ENCODE results near the gene CASP2. TPM values are rescaled to one million over a fixed set of nuclear protein-coding genes. Genes with fewer than 3 reads are reported as not detected.
A peak's percentile ranks its signal among the peaks of the same experiment; 100 is the strongest.

CASP2 gene
- total and polyA plus RNA-seq, 2 of the 13 experiments (the other 11 are each of a cell fraction or from before 2014, with no cell fraction given) = 10.2 to 13.7 TPM

GRCh38 chr7:143287935-143288826 is at the start of gene CASP2 (continued):
- TF ChIP-seq ZBTB40 (IDR thresholded peaks at IDR 0.05) (no peak), ZBTB40 (CRISPR knock-in tag; IDR thresholded peaks at IDR 0.05) (0 out of 2 replicates have a peak, but pooled peaks have one; percentile 33), RARG (CRISPR knock-in tag; IDR thresholded peaks at IDR 0.05; ENCODE audit: low read depth) (no peak), ZNF772 (CRISPR knock-in tag; IDR thresholded peaks at IDR 0.05) (peak; percentile 70), RFX1 (IDR thresholded peaks at IDR 0.05) (no peak), ATF4 (CRISPR knock-in tag; IDR thresholded peaks at IDR 0.05) (0 out of 4 replicates have a peak, but pooled peaks of 1 of the 2 experiments have one; percentile 6), ERF (CRISPR knock-in tag; IDR thresholded peaks at IDR 0.05) (peak; percentile 36; the same call in 1 of the 2 replicates), ZIK1 (CRISPR knock-in tag; IDR thresholded peaks at IDR 0.05; ENCODE audit: borderline replicate concordance, low read depth) (0 out of 2 replicates have a peak, but pooled peaks have one; percentile 51), ETV5 (CRISPR knock-in tag; IDR thresholded peaks at IDR 0.05; ENCODE audit: borderline replicate concordance) (peak; percentile 54), ZFP90 (CRISPR knock-in tag; IDR thresholded peaks at IDR 0.05; ENCODE audit: borderline replicate concordance) (peak; percentile 53; the same call in 1 of the 2 replicates), PHF21A (CRISPR knock-in tag; IDR thresholded peaks at IDR 0.05) (peak; percentile 68; the same call in 1 of the 2 replicates), ZBED4 (CRISPR knock-in tag; IDR thresholded peaks at IDR 0.05; ENCODE audit: borderline replicate concordance) (0 out of 2 replicates have a peak, but pooled peaks have one; percentile 38), NONO (IDR thresholded peaks at IDR 0.05) (no peak), NONO (CRISPR knock-in tag; conservative IDR thresholded peaks at IDR 0.05) (peak; percentile 70; the same call in 1 of the 2 replicates)
